Osteoblast (primary cell): ENCODE results near the gene HSBP1L1. TPM values are rescaled to one million over a fixed set of nuclear protein-coding genes. Genes with fewer than 3 reads are reported as not detected.

Experiments used
- DNase-seq: peaks from one replicate; pipeline ENCODE4 v3.0.0; 2011; ENCODE audit warnings: low spot score, mixed read lengths; ENCODE audit not compliant: insufficient read length; ENCODE audit errors: missing footprints
- H2AFZ ChIP-seq: 2 replicates; pipeline ENCODE4 v1.6.0; 2011; ENCODE audit warnings: mild to moderate bottlenecking, low read length
- H3K27ac ChIP-seq: 2 replicates; pipeline ENCODE4 v1.5.1; 2011; ENCODE audit warnings: mild to moderate bottlenecking, low read depth, low read length, moderate library complexity
- H3K27me3 ChIP-seq: 2 replicates; pipeline ENCODE4 v1.6.0; 2012; ENCODE audit warnings: mild to moderate bottlenecking, control low read depth, inconsistent platforms, low read length, moderate library complexity; ENCODE audit not compliant: insufficient read depth
- H3K36me3 ChIP-seq: 2 replicates; pipeline ENCODE4 v1.5.1; 2011; ENCODE audit warnings: mild to moderate bottlenecking, low read length, control low read depth, moderate library complexity; ENCODE audit not compliant: insufficient read depth
- H3K4me1 ChIP-seq: 2 replicates; pipeline ENCODE4 v1.5.1; 2011; ENCODE audit warnings: mild to moderate bottlenecking, low read length, control low read depth, moderate library complexity; ENCODE audit not compliant: insufficient read depth
- H3K4me2 ChIP-seq: 2 replicates; pipeline ENCODE4 v1.6.0; 2011; ENCODE audit warnings: mild to moderate bottlenecking, low read length; ENCODE audit not compliant: insufficient read depth
- H3K4me3 ChIP-seq: fragments of 200-600 bp; sonication (generic); 3 replicates; pipeline ENCODE4 v1.5.1; 2012; ENCODE audit warnings: mild to moderate bottlenecking, low read length, inconsistent platforms; ENCODE audit not compliant: insufficient read depth
- H3K79me2 ChIP-seq: 2 replicates; pipeline ENCODE4 v1.6.0; 2012; ENCODE audit warnings: mild to moderate bottlenecking, low read length, control low read depth, inconsistent platforms; ENCODE audit not compliant: insufficient read depth
- H3K9me3 ChIP-seq: 2 replicates; pipeline ENCODE4 v1.5.1; 2011; ENCODE audit warnings: low read depth, low read length, control low read depth
- H4K20me1 ChIP-seq: 2 replicates; pipeline ENCODE4 v1.6.0; 2012; ENCODE audit warnings: mild to moderate bottlenecking, low read length, control low read depth; ENCODE audit not compliant: insufficient read depth
- CTCF ChIP-seq: IDR thresholded peaks from 2 replicates; pipeline ENCODE4 v1.5.1; 2011; ENCODE audit warnings: mild to moderate bottlenecking, low read depth, low read length, moderate library complexity; ENCODE audit errors: extremely low read depth
- total RNA-seq: library from RNA; depleted of rRNA; stranded (reverse); fragments of >200 nt; gene quantifications from 2 replicates; pipeline ENCODE4 v1.2.3, GENCODE V29; 2012

HSBP1L1 gene
- total RNA-seq, 1 donor = 9.4 TPM

- H3K36me3 ChIP-seq = peaks cover 10% of the 10 kb centered on the region
- H4K20me1 ChIP-seq = peaks cover 4% of the 10 kb centered on the region
- no peak overlapping the region for H2AFZ ChIP-seq
- H3K27me3 ChIP-seq = no peaks in the 10 kb centered on the region
- H3K9me3 ChIP-seq = no peaks in the 10 kb centered on the region
- H3K4me1 ChIP-seq = peaks cover 44% of the 10 kb centered on the region
- peaks cover 18% of the 10 kb centered on the region for H3K79me2 ChIP-seq
- H3K4me2 ChIP-seq = peak overlapping the region; percentile 56
- peak overlapping the region; percentile 83 for H3K27ac ChIP-seq
- TF ChIP-seq CTCF = no peak
- no peak for DNase-seq
- no peak overlapping the region for H3K4me3 ChIP-seq
Observed at GRCh38 chr18:79962835-79963657, 1.4 kb upstream of the HSBP1L1 start.

- H3K4me3 ChIP-seq = peak overlapping the region; percentile 82
- no peak for DNase-seq
- no peaks in the 10 kb centered on the region for H3K27me3 ChIP-seq
- peaks cover 4% of the 10 kb centered on the region for H4K20me1 ChIP-seq
- H3K79me2 ChIP-seq = peaks cover 18% of the 10 kb centered on the region
- H3K9me3 ChIP-seq = no peaks in the 10 kb centered on the region
- H3K27ac ChIP-seq = no peak overlapping the region
- peaks cover 44% of the 10 kb centered on the region for H3K4me1 ChIP-seq
- peak overlapping the region; percentile 86 for H3K4me2 ChIP-seq
- H2AFZ ChIP-seq = no peak overlapping the region
- H3K36me3 ChIP-seq = peaks cover 12% of the 10 kb centered on the region
- no peak for TF ChIP-seq CTCF
Observed at GRCh38 chr18:79963658-79964329, 649 bp upstream of the HSBP1L1 start.

- Histone ChIP-seq H3K79me2 (peaks cover 22% of the 10 kb centered on the region), H3K27me3 (no peaks in the 10 kb centered on the region), H3K9me3 (no peaks in the 10 kb centered on the region), H3K36me3 (peaks cover 21% of the 10 kb centered on the region), H3K4me2 (peak overlapping the region; percentile 86), H3K4me1 (peaks cover 36% of the 10 kb centered on the region), H3K4me3 (peak overlapping the region; percentile 82), H2AFZ (peak overlapping the region; percentile 53), H3K27ac (peak overlapping the region; percentile 83), H4K20me1 (peaks cover 8% of the 10 kb centered on the region)
- DNase-seq = peak; percentile 93
- no peak for TF ChIP-seq CTCF
Observed at GRCh38 chr18:79965119-79965902, 868 bp downstream of the HSBP1L1 start.
